ENCODE results near the gene GPR25.
A peak's percentile ranks its signal among the peaks of the same experiment; 100 is the strongest.

DNA sequence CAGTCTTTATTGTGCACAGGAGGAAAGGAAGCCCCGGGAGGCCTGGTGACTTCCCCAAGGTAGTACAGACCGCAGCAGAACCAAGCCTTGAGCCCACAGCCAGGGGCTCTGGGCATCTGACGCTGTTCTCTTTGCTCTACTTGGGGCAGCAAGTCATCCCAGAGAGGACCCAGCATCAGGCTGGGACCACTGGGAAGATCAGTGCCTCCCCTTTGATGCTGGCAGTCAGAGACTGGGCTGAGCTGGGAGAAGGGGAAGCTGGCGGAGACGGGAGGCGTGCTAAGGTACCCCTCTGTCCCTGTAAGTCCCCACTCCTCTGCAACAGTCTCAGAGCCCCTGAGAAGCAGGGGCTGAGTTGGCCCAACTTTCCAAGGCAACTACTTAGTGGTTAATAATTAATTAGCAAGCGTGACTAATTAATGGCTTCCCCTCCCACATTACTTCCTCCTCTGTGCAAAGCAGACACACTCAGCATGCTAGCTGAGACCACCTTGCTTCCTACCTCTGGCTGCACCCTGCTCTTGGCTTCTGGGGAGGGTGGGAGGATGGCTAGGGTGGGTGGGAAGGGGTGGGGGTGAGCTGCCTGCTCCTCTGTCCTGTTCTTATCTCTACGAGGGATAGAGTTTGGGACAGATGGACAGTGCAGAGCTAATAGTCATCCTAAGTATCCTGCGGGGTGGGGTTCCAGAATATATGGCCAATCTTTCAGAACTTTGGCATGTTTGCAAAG, 23.2 kb downstream of the GPR25 start:
- TF ChIP-seq, protein P1, sequence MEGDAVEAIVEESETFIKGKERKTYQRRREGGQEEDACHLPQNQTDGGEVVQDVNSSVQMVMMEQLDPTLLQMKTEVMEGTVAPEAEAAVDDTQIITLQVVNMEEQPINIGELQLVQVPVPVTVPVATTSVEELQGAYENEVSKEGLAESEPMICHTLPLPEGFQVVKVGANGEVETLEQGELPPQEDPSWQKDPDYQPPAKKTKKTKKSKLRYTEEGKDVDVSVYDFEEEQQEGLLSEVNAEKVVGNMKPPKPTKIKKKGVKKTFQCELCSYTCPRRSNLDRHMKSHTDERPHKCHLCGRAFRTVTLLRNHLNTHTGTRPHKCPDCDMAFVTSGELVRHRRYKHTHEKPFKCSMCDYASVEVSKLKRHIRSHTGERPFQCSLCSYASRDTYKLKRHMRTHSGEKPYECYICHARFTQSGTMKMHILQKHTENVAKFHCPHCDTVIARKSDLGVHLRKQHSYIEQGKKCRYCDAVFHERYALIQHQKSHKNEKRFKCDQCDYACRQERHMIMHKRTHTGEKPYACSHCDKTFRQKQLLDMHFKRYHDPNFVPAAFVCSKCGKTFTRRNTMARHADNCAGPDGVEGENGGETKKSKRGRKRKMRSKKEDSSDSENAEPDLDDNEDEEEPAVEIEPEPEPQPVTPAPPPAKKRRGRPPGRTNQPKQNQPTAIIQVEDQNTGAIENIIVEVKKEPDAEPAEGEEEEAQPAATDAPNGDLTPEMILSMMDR (IDR thresholded peaks at IDR 0.05) = no peak
- TF ChIP-seq POLR2A (IDR thresholded peaks at IDR 0.05) = peak in 1 of 3 donors; percentile 7
